SJCRH30 (cell line): Measurements from ENCODE around the gene EDDM3A. TPM values are rescaled to one million over a fixed set of nuclear protein-coding genes. Genes with fewer than 3 reads are reported as not detected.
A peak's percentile ranks its signal among the peaks of the same experiment; 100 is the strongest.
"Not testable (repeated sequence)": the region's sequence is repeated elsewhere in the genome, so short reads cannot be mapped to it uniquely, and the experiment has no call there.

Experiments
- DNase-seq, 2 experiments: peaks; one replicate each; pipeline ENCODE4 v3.0.0-alpha.2; 2015 to 2020
- H3K27ac ChIP-seq: fragments of 250-450 bp; sonication (Bioruptor Pico); 2 replicates; pipeline ENCODE4 v1.5.1; 2020; ENCODE audit warnings: mild to moderate bottlenecking, moderate library complexity
- H3K27me3 ChIP-seq: fragments of 250-450 bp; sonication (Bioruptor Pico); 2 replicates; pipeline ENCODE4 v1.5.1; 2020; ENCODE audit warnings: mild to moderate bottlenecking, moderate library complexity
- H3K36me3 ChIP-seq: fragments of 250-450 bp; sonication (Bioruptor Pico); 2 replicates; pipeline ENCODE4 v1.5.1; 2020; ENCODE audit warnings: mild to moderate bottlenecking, moderate library complexity
- H3K4me1 ChIP-seq: fragments of 250-450 bp; sonication (Bioruptor Pico); 2 replicates; pipeline ENCODE4 v1.5.1; 2020; ENCODE audit warnings: mild to moderate bottlenecking, moderate library complexity
- H3K4me3 ChIP-seq: fragments of 250-450 bp; sonication (Bioruptor Pico); 2 replicates; pipeline ENCODE4 v1.5.1; 2020; ENCODE audit warnings: mild to moderate bottlenecking, moderate library complexity
- H3K9me3 ChIP-seq: fragments of 250-450 bp; sonication (Bioruptor Pico); replicated peaks from 2 replicates; pipeline ENCODE4 v1.5.1; 2020; ENCODE audit warnings: mild to moderate bottlenecking, moderate library complexity
- total RNA-seq: library from RNA; depleted of rRNA; stranded (reverse); fragments of >200 nt; shearing (Covaris generic); gene quantifications from 2 replicates; pipeline ENCODE4 v1.2.3, GENCODE V29; 2014; rRNA removed

The EDDM3A gene
- not detected in 2 replicates for total RNA-seq

GRCh38 chr14:20745571-20746358, at the start of gene EDDM3A:
Gene EDDM3A, plus strand, starts transcription at chr14:20745887. Its CDS starts 1,694 bp downstream, at chr14:20747581.
- DNase-seq, result no peak
- no peaks in the 10 kb centered on the region for H3K27me3 ChIP-seq
- H3K4me3 ChIP-seq, result no peak within 1 kb of the TSS
- no peaks in the 10 kb centered on the region for H3K4me1 ChIP-seq
- H3K36me3 ChIP-seq, result no peaks in the 10 kb centered on the region
- H3K27ac ChIP-seq, result no peak within 1 kb of the TSS
- H3K9me3 ChIP-seq, result no peaks in the 10 kb centered on the region

- H3K4me3 ChIP-seq, result no peak overlapping the region
- H3K36me3 ChIP-seq, result no peaks in the 10 kb centered on the region
- no peak overlapping the region for H3K27ac ChIP-seq
- H3K4me1 ChIP-seq, result no peaks in the 10 kb centered on the region
- H3K9me3 ChIP-seq, result no peaks in the 10 kb centered on the region
- DNase-seq, result no peak
- 0 out of 2 replicates have a peak, but pooled peaks cover 4% of the 10 kb centered on the region for H3K27me3 ChIP-seq
Observed at GRCh38 chr14:20696764-20697163, 48.9 kb upstream of the EDDM3A start.

GRCh38 chr14:20697273-20698017, 48.2 kb upstream of the EDDM3A start:
- no peaks in the 10 kb centered on the region for H3K36me3 ChIP-seq
- H3K27me3 ChIP-seq, result 0 out of 2 replicates have a peak, but pooled peaks cover 4% of the 10 kb centered on the region
- no peaks in the 10 kb centered on the region for H3K4me1 ChIP-seq
- peak; percentile 29 to 65 for DNase-seq
- H3K4me3 ChIP-seq, result no peak overlapping the region
- H3K27ac ChIP-seq, result no peak overlapping the region
- no peaks in the 10 kb centered on the region for H3K9me3 ChIP-seq

GRCh38 chr14:20698018-20698329, 47.7 kb upstream of the EDDM3A start:
- no peak overlapping the region for H3K4me3 ChIP-seq
- no peaks in the 10 kb centered on the region for H3K4me1 ChIP-seq
- DNase-seq, result no peak
- no peaks in the 10 kb centered on the region for H3K36me3 ChIP-seq
- no peaks in the 10 kb centered on the region for H3K9me3 ChIP-seq
- no peak overlapping the region for H3K27ac ChIP-seq
- 0 out of 2 replicates have a peak, but pooled peaks cover 4% of the 10 kb centered on the region for H3K27me3 ChIP-seq

GRCh38 chr14:20698934-20699333, 46.8 kb upstream of the EDDM3A start:
- Histone ChIP-seq H3K9me3 (no peaks in the 10 kb centered on the region), H3K36me3 (no peaks in the 10 kb centered on the region), H3K27ac (no peak overlapping the region), H3K4me3 (no peak overlapping the region), H3K4me1 (no peaks in the 10 kb centered on the region), H3K27me3 (0 out of 2 replicates have a peak, but pooled peaks cover 4% of the 10 kb centered on the region)
- no peak for DNase-seq

GRCh38 chr14:20699931-20700330, 45.8 kb upstream of the EDDM3A start:
- Histone ChIP-seq H3K27ac (no peak overlapping the region), H3K27me3 (0 out of 2 replicates have a peak, but pooled peaks cover 4% of the 10 kb centered on the region), H3K4me1 (no peaks in the 10 kb centered on the region), H3K9me3 (no peaks in the 10 kb centered on the region), H3K36me3 (no peaks in the 10 kb centered on the region), H3K4me3 (no peak overlapping the region)
- DNase-seq, result no peak

- H3K27ac ChIP-seq, H3K36me3 ChIP-seq, H3K9me3 ChIP-seq, H3K4me3 ChIP-seq, DNase-seq, H3K27me3 ChIP-seq, H3K4me1 ChIP-seq: not testable (repeated sequence)
Observed at GRCh38 chr14:20700965-20701364, 44.7 kb upstream of the EDDM3A start.

GRCh38 chr14:20706657-20707355, 38.9 kb upstream of the EDDM3A start:
- Histone ChIP-seq H3K9me3 (no peaks in the 10 kb centered on the region), H3K27ac (no peak overlapping the region), H3K4me3 (no peak overlapping the region), H3K27me3 (no peaks in the 10 kb centered on the region), H3K36me3 (no peaks in the 10 kb centered on the region), H3K4me1 (no peaks in the 10 kb centered on the region)
- no peak for DNase-seq

- Histone ChIP-seq H3K36me3 (no peaks in the 10 kb centered on the region), H3K27ac (no peak overlapping the region), H3K9me3 (no peaks in the 10 kb centered on the region), H3K4me3 (no peak overlapping the region), H3K4me1 (no peaks in the 10 kb centered on the region), H3K27me3 (no peaks in the 10 kb centered on the region)
- DNase-seq, result no peak
Observed at GRCh38 chr14:20707622-20708021, 38.1 kb upstream of the EDDM3A start.

GRCh38 chr14:20711261-20711660, 34.4 kb upstream of the EDDM3A start:
- no peak overlapping the region for H3K4me3 ChIP-seq
- no peaks in the 10 kb centered on the region for H3K4me1 ChIP-seq
- H3K36me3 ChIP-seq, result no peaks in the 10 kb centered on the region
- H3K9me3 ChIP-seq, result no peaks in the 10 kb centered on the region
- no peak for DNase-seq
- no peaks in the 10 kb centered on the region for H3K27me3 ChIP-seq
- no peak overlapping the region for H3K27ac ChIP-seq

- no peaks in the 10 kb centered on the region for H3K36me3 ChIP-seq
- no peaks in the 10 kb centered on the region for H3K9me3 ChIP-seq
- H3K4me3 ChIP-seq, result no peak overlapping the region
- no peak overlapping the region for H3K27ac ChIP-seq
- H3K4me1 ChIP-seq, result no peaks in the 10 kb centered on the region
- no peak for DNase-seq
- no peaks in the 10 kb centered on the region for H3K27me3 ChIP-seq
Observed at GRCh38 chr14:20711685-20712084, 34.0 kb upstream of the EDDM3A start.

GRCh38 chr14:20712904-20713303, 32.8 kb upstream of the EDDM3A start:
- H3K4me1 ChIP-seq, result no peaks in the 10 kb centered on the region
- H3K27ac ChIP-seq, result no peak overlapping the region
- no peaks in the 10 kb centered on the region for H3K27me3 ChIP-seq
- H3K36me3 ChIP-seq, result no peaks in the 10 kb centered on the region
- no peak for DNase-seq
- H3K9me3 ChIP-seq, result no peaks in the 10 kb centered on the region
- H3K4me3 ChIP-seq, result no peak overlapping the region

- no peaks in the 10 kb centered on the region for H3K4me1 ChIP-seq
- no peaks in the 10 kb centered on the region for H3K9me3 ChIP-seq
- no peak overlapping the region for H3K4me3 ChIP-seq
- peak in 1 of 2 experiments; percentile 12 for DNase-seq
- no peaks in the 10 kb centered on the region for H3K36me3 ChIP-seq
- no peaks in the 10 kb centered on the region for H3K27me3 ChIP-seq
- no peak overlapping the region for H3K27ac ChIP-seq
Observed at GRCh38 chr14:20714593-20715250, 31.0 kb upstream of the EDDM3A start.

- Histone ChIP-seq H3K4me1 (no peaks in the 10 kb centered on the region), H3K4me3 (no peak overlapping the region), H3K36me3 (no peaks in the 10 kb centered on the region), H3K27ac (no peak overlapping the region), H3K27me3 (no peaks in the 10 kb centered on the region), H3K9me3 (no peaks in the 10 kb centered on the region)
- DNase-seq, result no peak
Observed at GRCh38 chr14:20719777-20720176, 25.9 kb upstream of the EDDM3A start.
